ENCODE data around the gene NDUFC1. TPM values are rescaled to one million over a fixed set of nuclear protein-coding genes. Genes with fewer than 3 reads are reported as not detected.

Gene NDUFC1
- total and polyA plus RNA-seq, 8 donors = 4.0 to 142 (median 66.0) TPM

DNA sequence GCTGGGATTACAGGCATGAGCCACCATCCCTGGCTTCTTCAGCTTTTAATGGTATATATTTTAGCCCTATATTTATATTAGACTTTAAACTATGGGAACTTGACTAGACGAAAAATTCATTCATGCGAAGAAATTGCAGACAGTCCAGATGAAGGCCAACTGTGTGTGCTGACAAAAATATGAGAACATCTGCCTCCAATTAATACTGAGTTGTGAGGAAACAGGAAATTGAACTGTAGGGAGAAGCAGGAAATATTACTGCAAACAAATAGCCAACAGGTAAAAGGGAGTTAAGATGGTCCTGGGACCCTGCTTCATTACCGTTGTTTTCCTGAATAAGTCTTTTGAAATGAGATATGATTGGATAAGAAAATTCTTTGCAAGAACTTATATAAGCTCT, 48.6 kb downstream of the NDUFC1 start:
- no peaks in the 10 kb centered on the region for H3K4me1 ChIP-seq
- no peaks in the 10 kb centered on the region for H3K36me3 ChIP-seq
- H3K27me3 ChIP-seq = no peaks in the 10 kb centered on the region
- intact Hi-C loops (cut with DNase I; ENCODE audit: low total_unique reads) = no loop called here
- no peak overlapping the region for H3K27ac ChIP-seq
- TF ChIP-seq POLR2AphosphoS5 (IDR thresholded peaks at IDR 0.05) = no peak
- TF ChIP-seq POLR2A (IDR thresholded peaks at IDR 0.05) = no peak
- TF ChIP-seq CTCF (IDR thresholded peaks at IDR 0.05) = no peak
- no peak for TF ChIP-seq EP300 (IDR thresholded peaks at IDR 0.05)
- no peak for DNase-seq
- no peaks in the 10 kb centered on the region for H3K9me3 ChIP-seq
- no peak overlapping the region for H3K4me3 ChIP-seq
- 79 to 89% (median 84%) methylated on average over 3 of the region's 3 CpGs for WGBS, 5 donors

- Histone ChIP-seq H3K4me1 (peaks cover 0 to 2% (median 0%) of the 10 kb centered on the region in 4 donors), H3K4me3 (no peak overlapping the region), H3K27ac (no peak overlapping the region), H3K36me3 (no peaks in the 10 kb centered on the region), H3K27me3 (no peaks in the 10 kb centered on the region), H3K9me3 (no peaks in the 10 kb centered on the region)
- TF ChIP-seq POLR2AphosphoS5 (IDR thresholded peaks at IDR 0.05) (no peak), CTCF (IDR thresholded peaks at IDR 0.05) (no peak)
- intact Hi-C loops (cut with DNase I; ENCODE audit: low total_unique reads) = no loop called here
- no peak for DNase-seq
These were observed 49.2 kb downstream of the NDUFC1 start for GRCh38 chr4:139253046-139253445.

DNA sequence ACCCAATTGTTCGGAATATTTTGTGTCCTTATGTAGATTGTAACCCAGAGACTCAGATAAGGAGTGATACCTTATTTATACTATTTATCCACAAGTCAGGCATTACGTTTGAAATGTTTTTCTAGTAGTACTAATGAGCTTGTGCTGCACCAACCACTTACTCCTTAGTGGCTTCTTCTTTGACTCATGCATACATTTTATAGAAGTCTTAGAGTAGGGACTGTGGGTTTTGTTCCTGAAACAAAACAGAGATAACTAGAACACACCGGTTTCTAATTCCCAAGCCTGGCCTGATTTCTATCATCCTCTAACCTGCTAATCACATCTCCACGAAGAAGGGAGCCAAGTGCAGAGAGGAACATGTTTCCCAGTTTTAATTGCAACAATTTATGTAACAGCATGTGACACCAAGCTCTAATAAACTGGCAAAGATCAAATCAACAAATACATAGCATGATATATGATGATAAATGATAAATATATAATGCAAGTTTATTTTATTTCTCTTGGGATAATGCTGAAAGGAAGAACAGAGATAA, 54.5 kb downstream of the NDUFC1 start:
- 35 to 65% (median 56%) methylated on average over 4 of the region's 4 CpGs for WGBS, 5 donors
- Histone ChIP-seq H3K9me3 (no peaks in the 10 kb centered on the region), H3K4me3 (no peak overlapping the region), H3K36me3 (no peaks in the 10 kb centered on the region), H3K27ac (no peak overlapping the region), H3K27me3 (no peaks in the 10 kb centered on the region), H3K4me1 (peaks cover 0 to 12% (median 2%) of the 10 kb centered on the region in 4 donors)
- no peak for DNase-seq
- intact Hi-C loops (cut with DNase I; ENCODE audit: low total_unique reads) = no loop called here
- TF ChIP-seq POLR2AphosphoS5 (IDR thresholded peaks at IDR 0.05) (no peak), EP300 (IDR thresholded peaks at IDR 0.05) (no peak), POLR2A (IDR thresholded peaks at IDR 0.05) (no peak), CTCF (IDR thresholded peaks at IDR 0.05) (no peak)

- Histone ChIP-seq H3K4me1 (peaks cover 0 to 17% (median 2%) of the 10 kb centered on the region in 4 donors), H3K27ac (no peak overlapping the region), H3K9me3 (no peaks in the 10 kb centered on the region), H3K36me3 (no peaks in the 10 kb centered on the region), H3K27me3 (no peaks in the 10 kb centered on the region), H3K4me3 (no peak overlapping the region)
- DNase-seq = no peak
- TF ChIP-seq POLR2A (IDR thresholded peaks at IDR 0.05) (no peak), CTCF (IDR thresholded peaks at IDR 0.05) (no peak), EP300 (IDR thresholded peaks at IDR 0.05) (no peak), POLR2AphosphoS5 (IDR thresholded peaks at IDR 0.05) (no peak)
- intact Hi-C loops (cut with DNase I; ENCODE audit: low total_unique reads) = no loop called here
These were observed 55.0 kb downstream of the NDUFC1 start for GRCh38 chr4:139247241-139247640.
